HG03342 (cell line): Measurements from ENCODE around the gene SNTA1.
"Not testable (repeated sequence)": the region's sequence is repeated elsewhere in the genome, so short reads cannot be mapped to it uniquely, and the experiment has no call there.

Experiments used
- ATAC-seq: cut with Tn5 transposase; IDR thresholded peaks from one replicate; pipeline ENCODE4 v1.9.1; 2021; ENCODE audit warnings: mild to moderate bottlenecking, moderate library complexity; ENCODE audit not compliant: unreplicated experiment

SNTA1 gene

GRCh38 chr20:33443512-33444239 is at the start of gene SNTA1:
Gene SNTA1 (minus strand): TSS chr20:33443763. CDS start chr20:33443620, 143 bp downstream.
- peak; percentile 73 for ATAC-seq

GRCh38 chr20:33490934-33491656 is 47.5 kb upstream of the SNTA1 start:
- ATAC-seq, result no peak

- ATAC-seq, result peak; percentile 45
These were observed 46.7 kb upstream of the SNTA1 start, which contains the start of gene CBFA2T2 for GRCh38 chr20:33490023-33490933. Gene CBFA2T2 (plus strand): TSS chr20:33490096. CDS start chr20:33490268, 172 bp downstream.

GRCh38 chr20:33489495-33490022 is 46.0 kb upstream of the SNTA1 start:
- peak; percentile 93 for ATAC-seq

- not testable (repeated sequence) for ATAC-seq
These were observed 45.3 kb upstream of the SNTA1 start for GRCh38 chr20:33488661-33489494.

- ATAC-seq, result no peak
These were observed 44.6 kb upstream of the SNTA1 start for GRCh38 chr20:33488201-33488600.

GRCh38 chr20:33483186-33483585 is 39.6 kb upstream of the SNTA1 start:
- ATAC-seq, result not testable (repeated sequence)

GRCh38 chr20:33482581-33482980 is 39.0 kb upstream of the SNTA1 start:
- no peak for ATAC-seq

- no peak for ATAC-seq
These were observed 37.9 kb upstream of the SNTA1 start for GRCh38 chr20:33481431-33481941.

GRCh38 chr20:33480048-33480447 is 36.5 kb upstream of the SNTA1 start:
- no peak for ATAC-seq

- no peak for ATAC-seq
These were observed 34.0 kb upstream of the SNTA1 start for GRCh38 chr20:33477386-33478234.

- no peak for ATAC-seq
These were observed 32.0 kb upstream of the SNTA1 start for GRCh38 chr20:33475381-33476152.

GRCh38 chr20:33474963-33475362 is 31.4 kb upstream of the SNTA1 start:
- no peak for ATAC-seq

GRCh38 chr20:33474097-33474873 is 30.7 kb upstream of the SNTA1 start:
- ATAC-seq, result no peak

- ATAC-seq, result no peak
These were observed 29.4 kb upstream of the SNTA1 start for GRCh38 chr20:33472868-33473435.

GRCh38 chr20:33470866-33471265 is 27.3 kb upstream of the SNTA1 start:
- no peak for ATAC-seq

- no peak for ATAC-seq
These were observed 26.9 kb upstream of the SNTA1 start for GRCh38 chr20:33470457-33470856.
